H1 (cell line): ENCODE data around the gene SLC25A11. TPM values are rescaled to one million over a fixed set of nuclear protein-coding genes. Genes with fewer than 3 reads are reported as not detected.

ENCODE experiments used
- ASH2L ChIP-seq: fragments of 200-600, 300-600 bp; sonication (generic); IDR thresholded peaks from one replicate; pipeline ENCODE4 v1.7.1; 2017; ENCODE audit warnings: low read length
- CHD2 ChIP-seq: IDR thresholded peaks from 2 replicates; pipeline ENCODE4 v1.6.1; 2012; ENCODE audit warnings: low read length, improper control_type of control experiment
- JUN ChIP-seq: IDR thresholded peaks from 2 replicates; pipeline ENCODE4 v1.6.1; 2011; ENCODE audit warnings: low read depth, mild to moderate bottlenecking, improper control_type of control experiment, low read length
- KDM5A ChIP-seq: fragments of 200-600 bp; IDR thresholded peaks from 2 replicates; pipeline ENCODE4 v1.7.1; 2012; ENCODE audit warnings: mild to moderate bottlenecking, low read length, inconsistent platforms, mixed read lengths
- NANOG ChIP-seq: IDR thresholded peaks from 2 replicates; pipeline ENCODE4 v1.6.1; 2011; ENCODE audit warnings: low read length, low read depth, mild to moderate bottlenecking, inconsistent platforms; ENCODE audit not compliant: insufficient read depth, poor library complexity, severe bottlenecking
- NRF1 ChIP-seq: IDR thresholded peaks from 2 replicates; pipeline ENCODE4 v1.6.1; 2011; ENCODE audit warnings: mild to moderate bottlenecking, low read depth, low read length, improper control_type of control experiment
- RXRA ChIP-seq: IDR thresholded peaks from 2 replicates; pipeline ENCODE4 v1.6.1; 2011; ENCODE audit warnings: low read depth, mild to moderate bottlenecking, low read length, moderate library complexity; ENCODE audit not compliant: insufficient read depth
- SIN3A ChIP-seq, 2 experiments: IDR thresholded peaks in 1 of 2; conservative IDR thresholded peaks in 1 of 2; 2 replicates each; pipeline ENCODE4 v1.6.1; 2011 to 2012; ENCODE audit warnings: low read length in 2 of 2, improper control_type of control experiment in 1 of 2, low read depth in 1 of 2, mild to moderate bottlenecking in 1 of 2
- SRF ChIP-seq: IDR thresholded peaks from 2 replicates; pipeline ENCODE4 v1.6.1; 2011; ENCODE audit warnings: mild to moderate bottlenecking, low read depth, low read length, moderate library complexity
- TAF7 ChIP-seq: optimal IDR thresholded peaks from 2 replicates; pipeline ENCODE3; 2011; ENCODE audit warnings: low read depth, mild to moderate bottlenecking, inconsistent platforms, low read length, moderate library complexity, borderline replicate concordance
- polyA plus RNA-seq, 7 experiments: library from polyadenylated mRNA; depleted of rRNA in 3 of 7; stranded (reverse) in 5 of 7; unstranded in 2 of 7; fragments of >200 nt in 5 of 7; fragments of 200-250 nt in 2 of 7; gene quantifications; 1 replicate in 5 of 7; 2 replicates in 1 of 7; 4 replicates in 1 of 7; pipeline versions ENCODE4 v1.2.1 to v1.2.3, GENCODE V29; 2011 to 2013; ENCODE audit warnings: missing spikeins in 2 of 7, mixed read lengths in 2 of 7
- total RNA-seq: library from RNA; stranded (reverse); fragmentation: NEBNext Ultra II Directional; extraction: Animal tissue kit (Norgen Biotek cat#: 25700); gene quantifications from 2 replicates; pipeline ENCODE4 v1.2.1, GENCODE V29; 2021
- TF ChIP-seq, protein P1 (sequence below): IDR thresholded peaks from 2 replicates; pipeline ENCODE4 v1.6.1; 2012; ENCODE audit warnings: inconsistent platforms
- TF ChIP-seq, protein P2 (sequence below), 3 experiments: IDR thresholded peaks; 1 replicate in 2 of 3; 2 replicates in 1 of 3; pipeline versions ENCODE4 v1.5.1 to v1.6.1; 2011; ENCODE audit warnings: low read length in 3 of 3, mild to moderate bottlenecking in 3 of 3, inconsistent platforms in 2 of 3, low read depth in 1 of 3, moderate library complexity in 1 of 3; ENCODE audit not compliant: insufficient read depth in 1 of 3; ENCODE audit errors: control extremely low read depth in 1 of 3

The SLC25A11 gene
- total and polyA plus RNA-seq, 2 of the 8 experiments (the other 6 are each of a cell fraction or from before 2014, with no cell fraction given) = 55.9 to 97.0 TPM

DNA sequence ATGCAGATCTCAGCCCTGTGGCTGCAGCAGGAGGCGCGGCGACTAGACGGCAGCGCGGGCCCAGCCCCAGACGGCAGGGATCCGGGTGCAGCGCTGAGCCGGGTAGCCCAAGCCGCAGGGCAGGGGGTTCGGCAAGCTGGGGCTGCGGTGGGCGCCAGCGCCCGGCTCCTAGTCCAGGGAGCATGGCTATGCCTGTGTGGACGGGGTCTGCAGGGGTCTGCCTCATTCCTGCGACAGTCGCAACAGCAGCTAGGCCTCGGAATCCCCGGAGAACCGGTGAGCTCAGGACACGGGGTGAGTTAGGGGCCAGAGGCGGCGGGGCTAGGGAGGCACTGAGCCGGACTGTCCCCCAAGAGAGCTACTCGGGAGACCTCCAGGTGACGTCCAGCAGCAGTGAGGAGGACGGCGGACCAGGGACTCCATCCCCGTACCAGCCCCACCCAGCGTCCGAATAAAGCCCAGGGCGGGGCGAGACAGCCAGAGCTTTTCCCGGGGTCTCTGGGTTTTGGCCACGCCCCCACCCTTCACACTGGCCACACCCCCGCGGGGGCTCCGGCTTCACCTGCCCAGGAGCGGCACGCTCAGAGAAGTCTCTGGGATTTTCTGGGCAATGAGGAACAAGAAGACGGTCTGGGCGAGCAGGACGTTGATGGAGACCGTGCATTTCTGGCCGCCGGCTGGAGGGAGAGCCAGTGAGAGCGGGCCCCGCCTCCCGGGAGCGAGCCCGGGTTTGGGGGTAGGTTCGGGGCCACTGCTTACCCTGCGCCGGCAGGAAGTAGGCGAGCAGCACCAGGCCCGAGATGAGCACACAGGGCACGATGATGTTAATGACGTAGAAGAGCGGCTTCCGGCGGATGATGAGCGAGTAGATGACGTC, 39.4 kb downstream of the SLC25A11 start (continued):
- TF ChIP-seq NRF1 (no peak), KDM5A (no peak), JUN (no peak), SRF (no peak), CHD2 (no peak), ASH2L (peak; percentile 58), TAF7 (no peak), RXRA (no peak), NANOG (no peak), SIN3A (conservative IDR thresholded peaks at IDR 0.05 in 1 of 2, IDR thresholded peaks at IDR 0.05 in 1 of 2; ENCODE audit: low read depth in 1 of 2, low read length in 2 of 2) (no peak)
- TF ChIP-seq, protein P1, sequence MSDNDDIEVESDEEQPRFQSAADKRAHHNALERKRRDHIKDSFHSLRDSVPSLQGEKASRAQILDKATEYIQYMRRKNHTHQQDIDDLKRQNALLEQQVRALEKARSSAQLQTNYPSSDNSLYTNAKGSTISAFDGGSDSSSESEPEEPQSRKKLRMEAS = no peak
- TF ChIP-seq, protein P2, sequence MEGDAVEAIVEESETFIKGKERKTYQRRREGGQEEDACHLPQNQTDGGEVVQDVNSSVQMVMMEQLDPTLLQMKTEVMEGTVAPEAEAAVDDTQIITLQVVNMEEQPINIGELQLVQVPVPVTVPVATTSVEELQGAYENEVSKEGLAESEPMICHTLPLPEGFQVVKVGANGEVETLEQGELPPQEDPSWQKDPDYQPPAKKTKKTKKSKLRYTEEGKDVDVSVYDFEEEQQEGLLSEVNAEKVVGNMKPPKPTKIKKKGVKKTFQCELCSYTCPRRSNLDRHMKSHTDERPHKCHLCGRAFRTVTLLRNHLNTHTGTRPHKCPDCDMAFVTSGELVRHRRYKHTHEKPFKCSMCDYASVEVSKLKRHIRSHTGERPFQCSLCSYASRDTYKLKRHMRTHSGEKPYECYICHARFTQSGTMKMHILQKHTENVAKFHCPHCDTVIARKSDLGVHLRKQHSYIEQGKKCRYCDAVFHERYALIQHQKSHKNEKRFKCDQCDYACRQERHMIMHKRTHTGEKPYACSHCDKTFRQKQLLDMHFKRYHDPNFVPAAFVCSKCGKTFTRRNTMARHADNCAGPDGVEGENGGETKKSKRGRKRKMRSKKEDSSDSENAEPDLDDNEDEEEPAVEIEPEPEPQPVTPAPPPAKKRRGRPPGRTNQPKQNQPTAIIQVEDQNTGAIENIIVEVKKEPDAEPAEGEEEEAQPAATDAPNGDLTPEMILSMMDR (IDR thresholded peaks at IDR 0.05; ENCODE audit: control extremely low read depth in 1 of 3, insufficient read depth in 1 of 3, low read depth in 1 of 3, low read length in 3 of 3) = no peak
